Transverse colon (tissue), 4 donors: ENCODE measurements around the gene MRPL34. TPM values are rescaled to one million over a fixed set of nuclear protein-coding genes. Genes with fewer than 3 reads are reported as not detected.

Source experiments
- DNase-seq: peaks from one replicate; pipeline ENCODE4 v3.0.0-alpha.2; 2019
- H3K27ac ChIP-seq, 4 donors: fragments of 200-600 bp; sonication (generic); 2 replicates each; pipeline ENCODE4 v1.5.1; 2016 to 2018; ENCODE audit warnings: inconsistent platforms in 4 of 4
- H3K27me3 ChIP-seq: fragments of 200-600 bp; sonication (generic); 2 replicates; pipeline ENCODE4 v1.5.1; 2017; ENCODE audit warnings: inconsistent platforms
- H3K36me3 ChIP-seq, 4 donors: fragments of 200-600 bp; sonication (generic); 2 replicates each; pipeline ENCODE4 v1.5.1; 2017 to 2019; ENCODE audit warnings: inconsistent platforms in 4 of 4
- H3K4me1 ChIP-seq, 4 donors: fragments of 200-600 bp; sonication (generic); 2 replicates each; pipeline ENCODE4 v1.5.1; 2017 to 2020; ENCODE audit warnings: inconsistent platforms in 4 of 4
- H3K4me3 ChIP-seq, 4 donors: fragments of 200-600 bp; sonication (generic); 1 replicate in 1 of 4; 2 replicates in 3 of 4; pipeline versions ENCODE4 v1.5.1 to v1.6.1; 2017 to 2019; ENCODE audit warnings: inconsistent platforms in 4 of 4
- H3K9me3 ChIP-seq, 2 donors: fragments of 200-600 bp; sonication (generic); 2 replicates each; pipeline ENCODE4 v1.5.1; 2017 to 2019; ENCODE audit warnings: inconsistent platforms in 2 of 2
- EP300 ChIP-seq: sonication (generic); formaldehyde crosslinking; IDR thresholded peaks from one replicate; pipeline ENCODE4 v1.6.1; 2017; ENCODE audit warnings: antibody characterized with exemption, low read depth
- POLR2A ChIP-seq: fragments of 450-650 bp; IDR thresholded peaks from one replicate; pipeline ENCODE4 v1.6.1; 2016; ENCODE audit warnings: antibody characterized with exemption, mild to moderate bottlenecking, moderate library complexity
- POLR2AphosphoS5 ChIP-seq, 3 donors: sonication (generic); formaldehyde crosslinking; IDR thresholded peaks; one replicate each; pipeline ENCODE4 v1.6.1; 2016; ENCODE audit warnings: antibody characterized with exemption in 3 of 3
- WGBS, 2 donors: methylation state at CpG; one replicate each; pipeline ENCODE4 v1.1.5; 2018; ENCODE audit warnings: low coverage in 1 of 2; 5-methylcytosine and 5-hydroxymethylcytosine counted together
- in situ Hi-C, 4 donors: fragments of 200-750 bp; cut with MboI; loops; one replicate each; pipeline versions ENCODE4 v1.15.0 to v1.15.1; 2017; ENCODE audit warnings: low sequenced_read_pairs in 3 of 4, low pct_ligation_motif_present in 1 of 4, low pct_unique_long_range_greater_than_20kb in 1 of 4
- intact Hi-C: fragments of 100-400 bp; cut with DNase I; formaldehyde crosslinking; loops from one replicate; pipeline ENCODE4 v1.15.1; 2023; ENCODE audit warnings: low total_unique reads
- total RNA-seq, 4 donors: library from RNA; depleted of rRNA; stranded (reverse); fragments of >200 nt; gene quantifications; one replicate each; pipeline ENCODE4 v1.1.0, GENCODE V29; 2016
- TF ChIP-seq, protein P1 (sequence below), 5 experiments: fragments of 200-600 bp in 3 of 5; fragments of 450-650 bp in 2 of 5; sonication (generic) in 3 of 5; IDR thresholded peaks; 1 replicate in 2 of 5; 2 replicates in 3 of 5; pipeline ENCODE4 v1.5.1; 2016 to 2017; ENCODE audit warnings: antibody characterized with exemption in 5 of 5, inconsistent platforms in 3 of 5, mild to moderate bottlenecking in 2 of 5, moderate library complexity in 1 of 5

The MRPL34 gene
- total RNA-seq: 100 to 1,000 TPM; 243 to 390 (median 272) TPM

- 0% methylated on average over 44 of the region's 55 CpGs; no CpG with 5 or more reads in 1 of the 2 donors for WGBS, 2 donors
- peak; percentile 72 for TF ChIP-seq POLR2A
- TF ChIP-seq, protein P1, sequence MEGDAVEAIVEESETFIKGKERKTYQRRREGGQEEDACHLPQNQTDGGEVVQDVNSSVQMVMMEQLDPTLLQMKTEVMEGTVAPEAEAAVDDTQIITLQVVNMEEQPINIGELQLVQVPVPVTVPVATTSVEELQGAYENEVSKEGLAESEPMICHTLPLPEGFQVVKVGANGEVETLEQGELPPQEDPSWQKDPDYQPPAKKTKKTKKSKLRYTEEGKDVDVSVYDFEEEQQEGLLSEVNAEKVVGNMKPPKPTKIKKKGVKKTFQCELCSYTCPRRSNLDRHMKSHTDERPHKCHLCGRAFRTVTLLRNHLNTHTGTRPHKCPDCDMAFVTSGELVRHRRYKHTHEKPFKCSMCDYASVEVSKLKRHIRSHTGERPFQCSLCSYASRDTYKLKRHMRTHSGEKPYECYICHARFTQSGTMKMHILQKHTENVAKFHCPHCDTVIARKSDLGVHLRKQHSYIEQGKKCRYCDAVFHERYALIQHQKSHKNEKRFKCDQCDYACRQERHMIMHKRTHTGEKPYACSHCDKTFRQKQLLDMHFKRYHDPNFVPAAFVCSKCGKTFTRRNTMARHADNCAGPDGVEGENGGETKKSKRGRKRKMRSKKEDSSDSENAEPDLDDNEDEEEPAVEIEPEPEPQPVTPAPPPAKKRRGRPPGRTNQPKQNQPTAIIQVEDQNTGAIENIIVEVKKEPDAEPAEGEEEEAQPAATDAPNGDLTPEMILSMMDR (IDR thresholded peaks at IDR 0.05): peak; percentile 68 to 98 (median 76)
- peak in 2 of 3 donors; percentile 98 for TF ChIP-seq POLR2AphosphoS5 (IDR thresholded peaks at IDR 0.05)
- TF ChIP-seq EP300: no peak
These were observed at the start of gene MRPL34 for GRCh38 chr19:17305517-17306284. Gene MRPL34, plus strand, starts transcription at chr19:17305872. Its CDS starts 21 bp downstream, at chr19:17305893.

GRCh38 chr19:17256130-17256529 is 49.5 kb upstream of the MRPL34 start:
- intact Hi-C loops (no loop called here), in situ Hi-C loops (no loop called here)
- H3K27me3 ChIP-seq: no peaks in the 10 kb centered on the region
- no peaks in the 10 kb centered on the region for H3K4me1 ChIP-seq
- H3K36me3 ChIP-seq: no peaks in the 10 kb centered on the region
- no peak overlapping the region for H3K4me3 ChIP-seq
- no peak for DNase-seq
- TF ChIP-seq, protein P1 (IDR thresholded peaks at IDR 0.05): no peak
- TF ChIP-seq EP300 (no peak), POLR2AphosphoS5 (IDR thresholded peaks at IDR 0.05) (no peak), POLR2A (no peak)
- H3K27ac ChIP-seq: no peak overlapping the region
- 70% methylated on average over 3 of the region's 3 CpGs; no CpG with 5 or more reads in 1 of the 2 donors for WGBS, 2 donors
- H3K9me3 ChIP-seq: no peaks in the 10 kb centered on the region

More at GRCh38 chr19:17305517-17306284, at the start of gene MRPL34:
- in situ Hi-C loops (no loop called here), intact Hi-C loops (no loop called here)
- Histone ChIP-seq H3K27ac (peak within 1 kb of the TSS; percentile 90 to 98 (median 94)), H3K4me3 (peak within 1 kb of the TSS; percentile 28 to 70 (median 59)), H3K27me3 (no peaks in the 10 kb centered on the region), H3K36me3 (no peaks in the 10 kb centered on the region), H3K9me3 (no peaks in the 10 kb centered on the region), H3K4me1 (peaks cover 42 to 66% (median 50%) of the 10 kb centered on the region in 4 donors)
- peak; percentile 98 for DNase-seq

GRCh38 chr19:17259118-17259780 is 46.4 kb upstream of the MRPL34 start:
- WGBS, 2 donors: 93% methylated on average over 9 of the region's 9 CpGs; no CpG with 5 or more reads in 1 of the 2 donors
- Histone ChIP-seq H3K9me3 (no peaks in the 10 kb centered on the region), H3K4me1 (no peaks in the 10 kb centered on the region), H3K4me3 (no peak overlapping the region), H3K27ac (no peak overlapping the region), H3K36me3 (no peaks in the 10 kb centered on the region), H3K27me3 (no peaks in the 10 kb centered on the region)
- TF ChIP-seq EP300: no peak
- no peak for TF ChIP-seq POLR2A
- TF ChIP-seq, protein P1 (IDR thresholded peaks at IDR 0.05): no peak
- no peak for TF ChIP-seq POLR2AphosphoS5 (IDR thresholded peaks at IDR 0.05)
- intact Hi-C loops (no loop called here), in situ Hi-C loops (no loop called here)
- no peak for DNase-seq

GRCh38 chr19:17259934-17260333 is 45.7 kb upstream of the MRPL34 start:
- no peaks in the 10 kb centered on the region for H3K27me3 ChIP-seq
- no peaks in the 10 kb centered on the region for H3K4me1 ChIP-seq
- no peaks in the 10 kb centered on the region for H3K9me3 ChIP-seq
- no peak overlapping the region for H3K27ac ChIP-seq
- TF ChIP-seq EP300 (no peak), POLR2A (no peak), POLR2AphosphoS5 (IDR thresholded peaks at IDR 0.05) (no peak)
- TF ChIP-seq, protein P1 (IDR thresholded peaks at IDR 0.05): no peak
- intact Hi-C loops (no loop called here), in situ Hi-C loops (no loop called here)
- no peak overlapping the region for H3K4me3 ChIP-seq
- DNase-seq: no peak
- no peaks in the 10 kb centered on the region for H3K36me3 ChIP-seq
- WGBS, 2 donors: 75% methylated on average over 1 of the region's 1 CpG; no CpG with 5 or more reads in 1 of the 2 donors
